ENCODE results near the gene ZNF678.

ZNF678 gene

GRCh38 chr1:227725046-227725445 is 161.7 kb downstream of the ZNF678 start:
- H3K27me3 Mint-ChIP-seq = peaks cover 6 to 9% of the 10 kb centered on the region in 2 donors

GRCh38 chr1:227726318-227726717 is 163.0 kb downstream of the ZNF678 start:
- DNase-seq (no peak), ATAC-seq (replicated peaks) (no peak)
- H3K27me3 Mint-ChIP-seq = peaks cover 0 to 9% of the 10 kb centered on the region in 2 donors
- no peaks in the 10 kb centered on the region for H3K36me3 Mint-ChIP-seq (ENCODE audit: insufficient read depth)
- H3K4me1 Mint-ChIP-seq (ENCODE audit: low read depth in 2 of 2) = peaks cover 11 to 18% of the 10 kb centered on the region in 2 donors
- peaks cover 5% of the 10 kb centered on the region in 2 donors for H3K9me3 Mint-ChIP-seq
- H3K27ac Mint-ChIP-seq = no peak overlapping the region
- H3K4me3 Mint-ChIP-seq = no peak overlapping the region

More at GRCh38 chr1:227725046-227725445, 161.7 kb downstream of the ZNF678 start:
- Mint-ChIP-seq H3K9me3 (peaks cover 10 to 17% of the 10 kb centered on the region in 2 donors), H3K27ac (no peak overlapping the region), H3K4me3 (no peak overlapping the region), H3K36me3 (ENCODE audit: insufficient read depth) (no peaks in the 10 kb centered on the region), H3K4me1 (ENCODE audit: low read depth in 2 of 2) (peaks cover 11 to 17% of the 10 kb centered on the region in 2 donors)
- ATAC-seq (replicated peaks) = no peak
- no peak for DNase-seq
